Fibroblast of pulmonary artery (primary cell): ENCODE measurements around the gene COL13A1.

Experiments
- DNase-seq: peaks from one replicate; pipeline ENCODE4 v3.0.0-alpha.2; 2010; ENCODE audit warnings: low read depth
- H3K4me3 ChIP-seq: replicated peaks from 2 replicates; pipeline ENCODE4 v1.5.1; 2011; ENCODE audit warnings: low read depth, mild to moderate bottlenecking, control low read depth, low read length, moderate library complexity
- TF ChIP-seq, protein P1 (sequence below): IDR thresholded peaks from 2 replicates; pipeline ENCODE4 v1.5.1; 2011; ENCODE audit warnings: mild to moderate bottlenecking, control low read depth, low read length, inconsistent platforms; ENCODE audit errors: missing control alignments

Gene COL13A1

DNA sequence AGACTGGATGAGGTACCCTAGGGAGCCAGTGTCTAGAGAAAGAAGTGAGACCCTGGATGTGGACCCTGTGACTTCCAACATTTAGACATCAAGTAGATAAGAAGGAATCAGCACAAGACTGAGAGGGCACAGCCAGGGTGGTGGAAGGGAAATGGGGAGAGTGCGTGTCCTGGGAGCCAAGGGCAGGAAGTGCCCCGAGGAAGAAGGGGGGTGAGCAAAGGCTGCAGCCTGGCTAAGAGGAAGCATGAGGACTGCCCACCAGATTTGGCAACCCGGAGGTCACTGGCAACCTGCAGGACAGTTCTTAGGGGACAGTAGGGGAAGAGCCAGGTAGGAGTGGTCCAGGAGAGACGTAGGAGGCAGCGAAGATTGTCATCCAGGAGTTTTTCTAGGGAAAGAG lies 14.8 kb downstream of the COL13A1 start:
- TF ChIP-seq, protein P1, sequence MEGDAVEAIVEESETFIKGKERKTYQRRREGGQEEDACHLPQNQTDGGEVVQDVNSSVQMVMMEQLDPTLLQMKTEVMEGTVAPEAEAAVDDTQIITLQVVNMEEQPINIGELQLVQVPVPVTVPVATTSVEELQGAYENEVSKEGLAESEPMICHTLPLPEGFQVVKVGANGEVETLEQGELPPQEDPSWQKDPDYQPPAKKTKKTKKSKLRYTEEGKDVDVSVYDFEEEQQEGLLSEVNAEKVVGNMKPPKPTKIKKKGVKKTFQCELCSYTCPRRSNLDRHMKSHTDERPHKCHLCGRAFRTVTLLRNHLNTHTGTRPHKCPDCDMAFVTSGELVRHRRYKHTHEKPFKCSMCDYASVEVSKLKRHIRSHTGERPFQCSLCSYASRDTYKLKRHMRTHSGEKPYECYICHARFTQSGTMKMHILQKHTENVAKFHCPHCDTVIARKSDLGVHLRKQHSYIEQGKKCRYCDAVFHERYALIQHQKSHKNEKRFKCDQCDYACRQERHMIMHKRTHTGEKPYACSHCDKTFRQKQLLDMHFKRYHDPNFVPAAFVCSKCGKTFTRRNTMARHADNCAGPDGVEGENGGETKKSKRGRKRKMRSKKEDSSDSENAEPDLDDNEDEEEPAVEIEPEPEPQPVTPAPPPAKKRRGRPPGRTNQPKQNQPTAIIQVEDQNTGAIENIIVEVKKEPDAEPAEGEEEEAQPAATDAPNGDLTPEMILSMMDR, result no peak
- no peak overlapping the region for H3K4me3 ChIP-seq
- no peak for DNase-seq

GRCh38 chr10:69817078-69817581 lies 15.4 kb downstream of the COL13A1 start:
- no peak for DNase-seq
- H3K4me3 ChIP-seq, result no peak overlapping the region
- TF ChIP-seq, protein P1, result no peak

DNA sequence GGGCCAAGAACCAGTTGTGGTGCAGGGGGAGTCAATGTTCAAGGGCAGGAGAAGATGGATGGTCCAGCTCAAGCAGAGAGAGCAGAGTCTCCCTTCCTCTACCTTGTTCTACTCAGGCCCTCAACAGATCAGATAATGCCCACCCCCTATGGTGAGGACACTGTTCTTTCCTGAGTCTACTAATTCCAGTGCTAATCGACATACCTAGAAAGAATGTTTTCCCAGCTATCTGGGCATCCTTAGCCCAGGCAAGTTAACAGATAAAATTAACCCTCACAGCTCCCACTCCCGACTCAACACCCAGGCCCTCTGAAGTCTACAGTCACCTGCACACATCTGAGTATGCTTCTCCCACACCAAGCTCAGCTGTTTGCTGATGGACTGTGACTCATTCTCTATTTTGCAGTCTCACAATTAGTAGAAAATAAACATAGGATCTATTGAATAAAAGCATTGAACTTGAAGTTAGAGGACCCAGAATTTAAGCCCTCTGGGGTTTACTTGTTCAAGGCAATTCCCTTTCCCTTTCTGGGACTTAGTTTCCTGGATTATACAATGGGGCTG lies 17.1 kb downstream of the COL13A1 start:
- TF ChIP-seq, protein P1, result no peak
- DNase-seq, result no peak
- no peak overlapping the region for H3K4me3 ChIP-seq

- no peak overlapping the region for H3K4me3 ChIP-seq
- DNase-seq, result peak; percentile 17
- TF ChIP-seq, protein P1, result no peak
Measured at GRCh38 chr10:69819716-69820506, 18.2 kb downstream of the COL13A1 start.

GRCh38 chr10:69820817-69821216 lies 19.1 kb downstream of the COL13A1 start:
- TF ChIP-seq, protein P1, result no peak
- no peak overlapping the region for H3K4me3 ChIP-seq
- DNase-seq, result no peak

DNA sequence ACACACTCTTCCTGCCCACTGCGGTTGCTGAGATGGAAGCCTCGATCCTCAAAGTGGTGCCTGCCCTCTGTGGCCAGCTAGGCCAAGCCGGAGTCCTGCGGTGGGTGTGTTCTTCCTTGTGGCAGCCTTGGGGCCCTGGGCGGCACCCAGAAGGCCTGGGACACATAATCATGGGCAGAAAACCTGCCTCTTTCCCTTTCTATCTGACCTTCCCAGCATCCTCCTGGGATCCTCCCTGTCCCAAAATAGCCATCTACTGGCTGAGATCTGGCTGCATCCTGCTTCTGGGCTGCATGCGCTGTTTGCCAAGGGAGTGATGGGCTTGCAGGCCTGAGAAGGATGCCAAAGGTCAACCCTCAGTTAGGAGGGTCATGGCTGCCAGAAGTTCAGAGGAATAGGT lies 23.9 kb downstream of the COL13A1 start:
- H3K4me3 ChIP-seq, result no peak overlapping the region
- TF ChIP-seq, protein P1, result no peak

More for the DNA sequence above, 23.9 kb downstream of the COL13A1 start:
- no peak for DNase-seq
